HTERT RPE-1 (cell line): ENCODE measurements around the gene SEPTIN10.
"Not testable (repeated sequence)": the region's sequence is repeated elsewhere in the genome, so short reads cannot be mapped to it uniquely, and the experiment has no call there.

Experiments used
- in situ Hi-C: fragments of 300-500 bp; cut with MboI; formaldehyde crosslinking; loops from 4 replicates; pipeline ENCODE4 v1.14.3; 2020; ENCODE audit warnings: low sequenced_read_pairs

SEPTIN10 gene

DNA sequence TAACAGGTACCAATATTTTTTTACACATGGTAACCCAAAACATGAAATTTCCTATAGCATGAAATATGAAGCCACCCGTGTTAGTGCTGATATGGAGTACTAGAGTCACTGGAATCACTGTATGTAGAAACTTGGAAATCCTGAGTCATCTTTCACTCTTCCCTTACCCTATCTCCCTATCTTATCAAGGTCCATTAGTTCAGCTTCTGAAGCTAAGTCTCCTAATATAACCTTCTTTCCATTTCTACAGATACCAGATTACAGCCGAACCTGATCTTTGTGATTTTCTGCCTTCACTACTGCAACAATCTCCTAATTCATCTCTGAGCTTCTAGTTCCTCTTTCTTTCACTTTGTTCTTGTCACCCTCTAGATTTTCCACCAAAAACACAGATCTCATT is 59.0 kb downstream of the SEPTIN10 start:
- in situ Hi-C loops = no loop called here

DNA sequence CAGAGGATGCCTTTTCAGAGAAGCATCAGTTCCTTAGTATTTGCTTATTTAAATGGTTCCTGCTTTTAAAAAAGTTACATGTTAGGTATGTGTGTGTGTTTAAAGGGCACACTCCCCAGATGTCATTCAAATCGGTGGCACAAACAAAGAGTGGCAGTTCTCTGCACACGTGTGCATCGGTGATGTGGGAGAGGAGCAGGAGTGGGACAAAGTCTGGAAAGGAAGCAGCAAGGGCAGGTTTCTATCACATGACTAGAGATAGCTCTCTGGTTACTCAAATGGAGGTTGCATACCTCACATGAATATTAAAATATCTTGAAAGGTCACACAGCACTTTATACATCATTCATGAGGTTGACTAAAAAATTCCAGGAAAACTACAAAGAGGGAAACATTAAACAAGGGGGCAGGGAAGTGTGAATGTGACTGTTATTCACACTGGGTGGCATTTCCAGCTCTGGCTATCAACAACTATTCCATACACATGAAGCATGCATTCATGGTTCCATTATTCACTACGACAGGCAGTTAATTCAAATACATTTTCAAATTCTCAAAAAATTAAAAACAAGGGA is 64.7 kb downstream of the SEPTIN10 start:
- in situ Hi-C loops = no loop called here

DNA sequence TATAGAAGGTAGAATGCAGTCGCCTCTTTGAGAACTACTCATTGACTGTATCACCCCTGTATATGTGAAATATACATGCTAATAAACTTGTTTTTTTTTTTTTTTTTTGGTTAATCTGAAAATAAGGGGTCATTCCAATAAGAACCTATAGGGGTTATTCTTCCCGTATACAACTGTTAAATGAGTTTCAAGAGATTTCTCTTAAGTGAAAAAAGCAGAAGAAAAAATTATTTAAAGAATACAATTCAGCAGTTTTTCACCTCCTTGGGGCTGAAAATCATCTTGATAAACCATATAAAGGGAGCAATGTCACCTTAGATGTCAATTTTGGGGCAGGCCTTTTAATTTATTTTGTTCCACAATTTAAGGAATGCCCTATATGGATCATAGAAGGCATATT is 66.5 kb downstream of the SEPTIN10 start:
- in situ Hi-C loops = no loop called here

DNA sequence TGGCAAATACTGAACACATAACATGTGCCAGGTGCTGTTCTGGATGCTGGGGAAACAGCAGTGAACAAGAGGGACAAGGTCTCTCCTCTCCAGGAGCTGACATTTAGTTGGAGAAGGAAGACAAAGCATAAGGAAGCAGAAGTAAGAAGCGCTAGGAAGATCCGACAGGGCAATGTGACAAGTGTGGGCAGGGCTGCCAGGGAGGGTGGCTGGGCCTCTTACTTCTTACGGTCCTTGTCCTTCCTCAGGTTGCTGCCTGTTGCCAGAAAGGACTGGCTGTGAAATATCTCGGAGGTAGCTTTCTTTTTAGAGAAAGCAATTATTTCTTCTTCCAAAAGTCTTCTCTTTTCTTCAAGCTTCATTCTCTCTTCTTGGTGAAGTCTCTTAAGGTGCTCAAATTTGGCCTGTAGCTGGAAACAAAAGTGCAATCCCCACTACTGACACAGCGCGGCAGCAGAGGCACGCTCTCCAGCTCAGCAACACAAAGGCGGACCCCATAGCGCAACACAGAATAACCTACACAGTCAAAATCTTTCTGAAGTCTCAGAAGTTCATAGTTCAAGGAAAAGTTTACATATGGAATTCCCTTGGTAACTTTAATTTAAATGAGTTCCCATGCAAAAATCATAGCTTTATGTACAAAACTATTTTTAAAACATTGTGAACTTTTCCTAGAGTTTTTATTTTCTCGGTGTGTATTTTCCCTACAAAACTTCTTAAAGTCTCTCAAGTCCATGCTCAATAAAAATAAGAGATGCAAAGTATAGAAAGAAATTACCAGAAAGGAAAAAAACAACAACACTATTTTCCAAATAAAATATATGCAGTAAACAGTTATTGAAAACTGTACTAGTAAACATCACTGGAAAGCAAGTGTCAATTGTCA is 67.7 kb downstream of the SEPTIN10 start:
- in situ Hi-C loops = no loop called here

DNA sequence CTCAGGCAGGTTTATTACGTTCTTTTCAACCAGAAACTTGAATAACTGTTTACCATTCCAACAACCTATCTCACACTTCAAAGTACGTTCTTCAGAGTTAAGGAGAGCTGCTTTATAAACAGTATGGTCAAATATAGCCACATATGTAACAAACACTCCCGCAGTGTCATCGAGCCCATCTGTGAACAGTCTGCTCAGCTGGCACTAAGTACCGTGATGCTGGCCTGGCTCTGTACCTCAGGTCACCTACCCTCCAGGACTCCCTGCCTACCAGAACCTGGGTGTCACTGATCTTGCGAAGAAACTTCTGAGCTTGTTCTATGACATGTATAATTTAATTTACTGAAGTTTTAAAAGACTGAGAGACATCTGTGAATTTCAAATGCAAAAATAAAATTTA is 71.4 kb downstream of the SEPTIN10 start:
- in situ Hi-C loops = no loop called here

DNA sequence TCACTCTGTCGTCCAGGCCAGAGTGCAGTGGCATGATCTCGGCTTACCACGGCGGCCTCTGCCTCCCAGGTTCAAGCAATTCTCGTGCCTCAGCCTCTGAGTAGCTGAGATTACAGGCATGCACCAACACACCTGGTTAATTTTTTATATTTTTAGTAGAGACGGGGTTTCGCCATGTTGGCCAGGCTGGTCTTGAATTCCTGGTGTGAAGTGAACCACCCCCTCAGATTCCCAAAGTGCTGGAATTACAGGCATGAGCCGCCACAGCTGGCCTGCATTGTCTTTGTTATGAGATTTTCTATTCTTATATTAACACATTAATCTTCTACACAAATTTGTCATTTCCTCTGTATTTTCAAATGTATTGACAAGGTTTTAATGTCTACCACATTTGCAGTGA is 75.2 kb downstream of the SEPTIN10 start:
- in situ Hi-C loops = no loop called here

DNA sequence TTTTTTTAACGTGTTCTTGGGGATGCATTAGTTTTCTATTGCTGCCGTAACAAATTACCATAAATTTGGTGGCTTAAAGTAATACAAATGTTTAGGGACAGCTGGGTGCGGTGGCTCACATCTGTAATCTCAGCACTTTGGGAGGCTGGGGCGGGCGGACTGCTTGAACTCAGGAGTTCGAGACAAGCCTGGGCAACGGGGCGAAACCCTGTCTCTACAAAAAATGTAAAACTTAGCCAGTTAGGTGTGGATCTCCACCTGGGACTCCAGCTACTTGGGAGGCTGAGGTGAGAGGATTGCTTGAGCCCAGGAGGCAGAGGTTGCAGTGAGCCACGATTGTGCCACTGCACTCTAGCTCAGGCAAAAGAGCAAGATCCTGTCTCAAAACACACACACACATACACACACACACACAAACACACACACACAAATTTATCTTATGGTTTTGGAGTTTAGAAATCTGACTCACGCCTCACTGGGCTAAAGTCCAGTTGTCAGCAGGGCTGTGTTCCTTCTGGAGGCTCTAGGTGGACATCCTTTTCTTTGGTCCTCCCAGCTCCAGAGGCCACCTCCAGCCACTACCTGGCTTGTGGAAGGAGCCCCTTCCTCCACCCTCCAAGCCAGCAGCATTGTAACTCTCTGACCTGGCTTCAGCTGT is 76.1 kb downstream of the SEPTIN10 start:
- in situ Hi-C loops = no loop called here

DNA sequence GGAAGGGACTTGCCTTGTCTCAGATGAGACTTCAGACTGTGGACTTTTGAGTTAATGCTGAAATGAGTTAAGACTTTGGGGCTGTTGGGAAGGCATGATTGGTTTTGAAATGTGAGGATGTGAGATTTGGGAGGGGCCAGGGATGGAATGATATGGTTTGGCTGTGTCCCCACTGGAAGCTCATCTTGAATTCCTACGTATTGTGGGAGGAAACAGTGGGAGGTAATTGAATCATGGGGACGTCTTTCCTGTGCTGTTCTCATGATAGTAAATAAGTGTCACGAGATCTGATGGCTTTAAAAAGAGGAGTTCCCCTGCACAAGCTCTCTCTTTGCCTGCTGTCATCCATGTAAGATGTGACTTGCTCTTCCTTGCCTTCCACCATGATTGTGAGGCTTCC is 77.2 kb downstream of the SEPTIN10 start:
- in situ Hi-C loops = not testable (repeated sequence)

DNA sequence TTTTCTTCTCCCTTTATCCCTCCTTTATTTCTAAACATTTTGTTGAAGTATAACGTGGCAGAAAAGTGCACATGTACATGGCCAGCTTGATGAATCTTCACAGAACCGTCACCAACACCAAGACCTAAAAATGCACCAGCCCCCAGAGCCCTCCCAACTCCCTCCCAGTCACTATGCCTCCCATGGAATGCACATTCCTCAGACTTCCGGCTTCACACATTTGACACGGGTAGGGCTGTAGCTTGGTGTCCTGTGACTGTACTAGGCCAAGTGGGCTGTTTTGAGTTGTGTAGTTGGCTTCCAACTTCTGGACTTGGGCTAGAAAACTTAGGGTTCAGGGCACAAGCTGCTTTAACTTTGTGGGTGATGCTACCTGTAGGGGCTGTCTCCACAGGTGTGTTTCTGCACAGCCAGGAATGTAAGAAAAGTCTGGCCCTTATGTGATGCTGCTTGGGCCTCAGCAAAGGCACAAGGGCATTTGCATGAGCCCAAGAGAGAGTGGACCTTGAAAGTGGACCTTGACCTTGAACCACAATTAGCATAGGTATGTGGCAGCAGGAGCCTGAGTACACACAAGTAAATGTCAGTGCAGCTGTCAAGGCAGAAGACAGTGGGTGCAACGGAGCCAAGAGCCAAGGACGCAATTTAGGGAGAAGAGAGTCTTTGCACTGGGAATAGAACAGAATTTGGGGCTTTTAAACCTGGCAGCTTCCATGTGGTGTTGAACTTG is 78.4 kb downstream of the SEPTIN10 start:
- in situ Hi-C loops = no loop called here

DNA sequence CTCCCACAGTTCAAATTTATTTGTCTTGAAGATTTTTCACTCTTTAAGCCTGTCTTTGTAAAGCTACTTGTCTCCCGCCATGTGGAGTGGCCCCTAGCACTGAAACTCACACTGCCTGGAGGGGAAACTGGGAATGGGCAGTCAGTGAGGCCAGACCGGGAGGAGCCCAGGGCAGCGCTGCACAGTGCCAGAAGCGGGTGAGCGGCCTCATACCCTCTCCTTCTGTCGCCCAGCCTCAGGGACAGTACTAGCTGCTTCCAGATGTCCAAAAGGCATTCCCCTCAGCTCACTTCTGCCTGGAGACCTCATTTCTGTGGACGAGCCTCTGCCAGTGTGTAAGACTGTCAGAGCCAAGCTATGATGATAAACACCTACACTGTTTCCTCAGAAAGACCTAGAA is 79.9 kb downstream of the SEPTIN10 start:
- in situ Hi-C loops = no loop called here

DNA sequence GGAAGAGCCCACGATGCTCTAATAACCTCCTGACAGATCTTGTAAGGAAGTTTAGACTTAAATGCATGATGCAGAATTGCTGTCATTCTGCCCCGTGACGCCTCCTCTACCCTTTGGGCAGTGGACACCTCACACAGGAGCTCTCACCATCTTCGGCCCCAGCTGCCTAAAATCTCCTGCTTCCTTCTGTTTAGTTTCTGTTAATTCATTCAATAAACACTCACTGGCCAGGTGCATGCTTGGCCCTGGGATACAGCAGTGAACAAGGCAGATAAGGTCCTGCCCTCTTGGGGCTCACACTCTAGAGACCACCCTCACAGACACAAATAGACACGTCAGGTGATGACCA is 81.1 kb downstream of the SEPTIN10 start:
- in situ Hi-C loops = no loop called here

DNA sequence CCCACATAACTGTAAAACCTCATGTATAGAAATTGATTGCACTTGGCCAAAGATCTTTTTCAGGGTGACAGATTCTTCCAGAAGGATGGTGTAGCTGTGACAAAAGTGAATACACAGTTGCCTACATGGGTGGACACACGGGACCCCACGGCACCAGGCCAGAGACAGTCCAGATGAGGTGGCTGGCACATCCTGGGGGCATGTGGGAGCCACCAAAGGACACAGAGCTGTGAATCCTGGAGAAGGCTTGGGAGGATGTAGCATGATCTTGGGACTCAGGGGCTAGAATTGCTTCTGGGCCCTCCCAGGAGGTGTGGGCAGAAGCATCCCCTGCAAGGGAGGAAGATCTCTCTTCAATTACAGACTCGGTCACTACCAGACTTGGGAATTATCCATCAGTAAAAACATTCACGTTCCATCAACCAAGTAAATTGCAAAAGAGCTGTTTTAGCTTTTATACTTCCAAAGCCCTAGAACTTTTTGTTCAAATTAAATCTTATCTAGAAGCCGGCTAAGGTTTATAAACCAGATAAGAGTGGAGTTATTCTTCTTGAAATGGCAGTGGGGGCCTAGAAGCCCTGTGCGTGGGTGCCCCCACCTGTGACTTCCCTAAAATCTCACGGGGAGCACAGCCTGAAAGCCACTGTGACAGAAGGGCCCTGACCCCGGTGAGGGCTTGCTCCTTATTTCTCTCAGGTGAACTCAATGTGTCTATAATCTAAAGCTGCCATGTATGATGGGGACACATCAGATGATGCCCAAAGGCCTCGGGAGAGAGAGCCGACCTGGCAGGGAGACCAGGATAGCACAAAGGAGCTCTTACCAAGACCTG is 81.7 kb downstream of the SEPTIN10 start:
- in situ Hi-C loops = no loop called here

DNA sequence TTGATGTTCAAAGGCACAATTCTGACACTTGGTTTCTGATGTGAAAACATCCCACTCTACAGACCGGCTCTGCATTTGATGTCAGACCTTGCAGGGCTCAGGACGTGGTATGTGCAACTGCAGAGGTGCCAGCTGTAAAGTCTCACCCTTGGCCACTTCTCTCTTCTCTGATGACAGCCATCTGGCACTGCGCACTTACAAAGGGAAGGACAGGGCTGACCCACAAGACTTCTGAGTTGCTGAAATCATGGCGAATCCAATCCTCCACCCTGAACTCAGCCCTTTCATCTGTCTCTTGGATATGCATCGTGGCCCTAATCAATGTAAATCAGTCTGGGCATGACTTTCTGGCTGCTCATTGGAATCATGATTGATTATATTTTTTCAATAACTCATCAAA is 82.5 kb downstream of the SEPTIN10 start:
- in situ Hi-C loops = no loop called here

DNA sequence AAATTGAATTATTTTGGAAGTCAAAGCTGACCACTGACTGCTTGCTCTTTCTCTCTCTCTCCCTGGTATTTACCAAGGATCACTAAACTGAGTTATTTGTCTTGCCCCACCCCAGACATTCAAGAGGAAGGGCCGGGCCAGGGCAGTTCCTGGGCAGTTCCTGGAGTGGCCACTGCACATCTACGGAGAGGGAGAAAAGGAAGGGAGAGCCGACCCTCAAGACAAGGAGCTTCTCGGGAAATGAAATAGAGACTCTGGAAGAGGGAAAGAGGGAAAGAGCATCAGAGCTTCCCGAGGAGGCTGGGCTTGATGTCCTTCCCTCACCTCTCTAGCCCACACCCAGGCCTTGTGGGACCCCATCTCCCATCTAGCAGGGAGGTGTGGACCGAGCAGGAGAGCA is 83.1 kb downstream of the SEPTIN10 start:
- in situ Hi-C loops = no loop called here

DNA sequence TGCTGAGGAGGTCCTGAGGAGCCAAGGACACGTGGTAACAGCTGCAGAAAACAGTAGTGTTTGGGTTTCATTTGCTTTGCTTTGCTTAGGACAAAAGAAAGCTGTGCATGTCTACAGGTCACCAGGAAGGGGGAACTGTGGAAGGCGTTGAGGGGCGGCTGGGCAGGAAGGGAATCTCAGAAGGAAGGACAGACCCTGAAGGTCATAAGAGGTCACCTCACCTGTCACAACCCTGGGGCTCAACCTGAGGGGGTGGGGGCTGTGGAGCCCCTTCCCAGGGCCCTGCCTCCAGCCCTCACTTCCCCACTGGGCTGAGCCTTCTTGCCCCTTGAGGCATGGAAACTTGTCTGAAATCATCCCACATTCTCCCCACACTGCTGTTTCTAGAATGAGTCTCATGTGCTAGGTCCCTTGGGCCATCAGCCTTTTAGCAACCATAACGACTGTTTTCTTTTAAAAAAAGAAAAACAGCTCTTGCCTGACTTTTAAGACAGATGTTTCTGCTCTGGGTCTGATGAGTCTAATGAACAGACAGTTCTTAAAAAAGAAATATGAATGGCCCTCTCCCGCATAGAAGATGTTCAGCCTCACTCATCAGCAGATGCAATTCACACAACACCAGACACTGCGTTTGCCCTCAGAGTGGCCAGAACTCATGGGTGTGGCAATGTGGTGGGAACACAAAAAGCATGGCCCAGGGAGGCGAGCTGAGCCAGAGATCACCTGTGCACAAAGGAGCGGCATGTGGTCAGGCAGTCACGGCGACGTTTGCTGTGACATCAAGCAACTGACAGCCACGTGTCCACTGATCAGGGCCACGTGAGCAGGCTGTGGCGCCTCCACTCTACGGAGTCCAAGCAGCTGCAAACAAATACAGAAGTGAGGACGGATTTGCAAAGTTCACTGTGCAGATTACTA is 84.0 kb downstream of the SEPTIN10 start:
- in situ Hi-C loops = no loop called here

DNA sequence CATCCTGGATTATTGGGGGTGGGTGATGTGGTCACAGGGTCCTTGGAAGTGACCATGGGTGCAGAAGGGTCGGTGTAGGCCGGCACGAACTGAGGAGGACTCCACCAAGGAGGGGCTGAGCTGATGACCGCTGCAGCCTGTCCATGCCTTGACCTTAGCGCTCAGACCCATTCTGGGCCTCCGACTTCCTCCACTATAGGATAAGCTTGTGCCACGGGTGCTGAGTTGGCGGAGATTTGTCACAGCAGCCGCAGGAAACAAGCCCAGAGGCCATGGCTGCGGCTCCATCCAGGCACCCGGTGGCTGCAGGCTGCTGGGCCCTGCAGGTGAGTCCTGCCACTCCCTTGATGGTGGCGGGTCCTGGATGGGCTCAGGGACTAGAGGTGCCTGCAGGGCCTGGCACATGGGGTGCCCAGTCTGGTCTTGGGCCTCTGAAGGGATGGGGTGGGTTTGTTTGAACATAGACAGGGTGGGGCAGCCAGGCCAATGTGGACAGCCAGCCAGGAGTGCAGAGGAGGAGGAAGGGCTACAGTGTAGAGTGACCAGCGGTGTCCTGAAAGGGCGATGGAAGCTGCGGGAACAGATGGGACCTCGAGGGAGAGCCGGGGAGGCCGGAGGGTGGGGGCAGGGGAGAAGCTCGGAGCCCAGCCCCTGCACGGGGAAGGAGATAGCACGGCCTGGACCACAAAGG is 84.8 kb downstream of the SEPTIN10 start:
- in situ Hi-C loops = no loop called here

DNA sequence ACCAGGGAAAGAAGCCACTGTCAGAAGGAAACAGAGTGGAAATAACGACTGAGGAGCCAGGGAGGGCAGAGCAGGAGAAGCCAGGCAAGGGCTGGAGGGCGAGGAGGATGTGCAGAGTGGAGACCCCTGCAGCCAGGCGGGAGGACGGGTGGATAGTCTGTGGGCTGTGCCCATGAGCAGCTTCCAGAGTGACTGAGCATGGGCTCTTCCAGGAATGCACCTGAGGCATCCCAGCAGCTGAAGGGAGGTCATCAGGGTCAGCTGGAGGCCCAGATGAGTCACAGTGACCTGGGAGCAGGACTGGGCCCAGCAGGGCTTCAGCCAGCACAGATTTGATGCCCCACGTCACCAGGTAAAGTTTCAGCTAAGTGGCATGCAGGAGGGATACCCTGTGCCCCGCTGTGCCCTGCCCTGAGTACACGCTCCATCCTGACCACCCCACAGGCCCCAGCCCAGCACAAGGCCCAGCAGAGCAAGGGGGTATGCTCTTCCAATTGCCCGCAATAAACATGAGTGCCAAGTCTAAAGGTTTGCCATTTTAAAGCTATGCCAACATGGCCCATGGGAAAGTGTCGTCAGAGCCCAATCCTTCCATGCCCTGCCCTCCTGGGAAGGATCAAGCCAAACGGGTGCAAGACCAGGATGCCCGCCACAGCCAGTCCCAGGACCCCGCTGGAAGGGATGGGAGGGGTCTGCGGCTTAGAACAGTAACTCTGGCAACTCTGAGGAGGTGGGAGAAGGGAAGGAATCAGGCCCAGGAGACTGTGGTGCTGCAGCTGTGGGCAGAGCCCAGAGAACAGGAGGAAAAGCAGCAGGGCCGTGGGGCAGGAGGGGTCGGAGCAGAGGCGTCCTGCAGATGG is 85.7 kb downstream of the SEPTIN10 start:
- in situ Hi-C loops = no loop called here

DNA sequence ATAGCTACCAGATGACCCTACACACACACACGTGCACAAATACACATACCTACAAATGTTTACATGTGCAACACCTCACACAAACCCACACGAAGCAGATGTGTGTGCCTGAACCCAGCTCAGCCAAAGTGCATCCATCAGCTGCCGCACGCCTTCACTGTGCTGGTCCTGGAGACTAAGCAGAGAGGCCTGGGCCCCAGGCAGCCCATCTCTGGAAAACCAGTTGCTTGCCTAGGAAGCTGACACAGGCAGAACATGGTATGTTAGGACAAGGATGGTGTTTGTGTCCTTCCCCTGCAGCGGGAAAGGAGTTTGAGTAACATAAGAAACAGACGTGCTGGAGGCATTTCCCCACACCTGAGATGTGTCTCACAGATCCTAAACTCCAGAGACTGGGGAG is 86.7 kb downstream of the SEPTIN10 start:
- in situ Hi-C loops = no loop called here
